DOHH2 (cell line): ENCODE measurements around the gene DTX3L.

Experiments used
- H3F3A ChIP-seq: fragments of 200-600 bp; sonication (generic), shearing (Covaris generic); 2 replicates; pipeline ENCODE4 v1.6.0; 2016; ENCODE audit warnings: antibody characterized with exemption, mild to moderate bottlenecking; ENCODE audit not compliant: control insufficient read depth, insufficient read depth
- H3K27ac ChIP-seq: fragments of 200-600 bp; sonication (generic); 2 replicates; pipeline ENCODE4 v1.5.1; 2014; ENCODE audit warnings: low read depth, mild to moderate bottlenecking, low read length, moderate library complexity
- H3K27me3 ChIP-seq: fragments of 200-600 bp; sonication (generic); 2 replicates; pipeline ENCODE4 v1.6.1; 2014; ENCODE audit warnings: mild to moderate bottlenecking, low read length, mixed read lengths; ENCODE audit not compliant: control insufficient read depth
- H3K36me3 ChIP-seq: fragments of 200-600 bp; sonication (generic); 2 replicates; pipeline ENCODE4 v1.6.1; 2014; ENCODE audit warnings: mild to moderate bottlenecking, low read length, moderate library complexity, mixed read lengths; ENCODE audit not compliant: control insufficient read depth
- H3K4me1 ChIP-seq: fragments of 200-600 bp; sonication (generic); 2 replicates; pipeline ENCODE4 v1.6.1; 2014; ENCODE audit warnings: mild to moderate bottlenecking, low read length, mixed read lengths; ENCODE audit not compliant: control insufficient read depth
- H3K4me2 ChIP-seq: fragments of 200-600 bp; sonication (generic); 2 replicates; pipeline ENCODE4 v1.6.0; 2014; ENCODE audit warnings: mild to moderate bottlenecking, low read length, moderate library complexity
- H3K4me3 ChIP-seq: fragments of 200-600 bp; sonication (generic); 2 replicates; pipeline ENCODE4 v1.5.1; 2014; ENCODE audit warnings: mild to moderate bottlenecking, low read length, mixed read lengths
- H3K79me2 ChIP-seq: fragments of 200-600 bp; sonication (generic); 2 replicates; pipeline ENCODE4 v1.6.1; 2014; ENCODE audit warnings: mild to moderate bottlenecking, low read length, mixed read lengths; ENCODE audit not compliant: control insufficient read depth
- H3K9me2 ChIP-seq: fragments of 200-600 bp; sonication (generic); replicated peaks from 2 replicates; pipeline ENCODE4 v1.6.1; 2014; ENCODE audit warnings: mild to moderate bottlenecking, low read length, mixed read lengths; ENCODE audit not compliant: control insufficient read depth
- H3K9me3 ChIP-seq: fragments of 200-600 bp; sonication (generic); 2 replicates; pipeline ENCODE4 v1.6.1; 2014; ENCODE audit warnings: antibody characterized with exemption, low read length, mixed read lengths; ENCODE audit not compliant: control insufficient read depth, insufficient read depth
- H4K20me1 ChIP-seq: fragments of 200-600 bp; sonication (generic); 2 replicates; pipeline ENCODE4 v1.6.0; 2014; ENCODE audit warnings: low read depth, mild to moderate bottlenecking, antibody characterized with exemption, low read length, moderate library complexity; ENCODE audit not compliant: control insufficient read depth, insufficient read depth
- CTCF ChIP-seq: fragments of 200-600 bp; sonication (generic); IDR thresholded peaks from one replicate; pipeline ENCODE4 v1.5.1; 2014; ENCODE audit warnings: antibody characterized with exemption, mild to moderate bottlenecking, low read depth, low read length; ENCODE audit not compliant: poor library complexity, severe bottlenecking
- EZH2phosphoT487 ChIP-seq: fragments of 200-600 bp; sonication (generic); IDR thresholded peaks from 2 replicates; pipeline ENCODE4 v1.6.1; 2017; ENCODE audit warnings: borderline replicate concordance, mild to moderate bottlenecking, antibody characterized with exemption, low read length, moderate library complexity, mixed read lengths

The DTX3L gene

GRCh38 chr3:122548076-122548475, 16.1 kb upstream of the DTX3L start:
- H3K4me3 ChIP-seq, result no peak overlapping the region

GRCh38 chr3:122548619-122549018, 15.5 kb upstream of the DTX3L start:
- TF ChIP-seq EZH2phosphoT487, result no peak
- no peak for TF ChIP-seq CTCF

More at GRCh38 chr3:122548076-122548475, 16.1 kb upstream of the DTX3L start:
- Histone ChIP-seq H4K20me1 (no peaks in the 10 kb centered on the region), H3K27ac (no peak overlapping the region), H3K36me3 (no peaks in the 10 kb centered on the region), H3K4me2 (no peak overlapping the region), H3K79me2 (no peaks in the 10 kb centered on the region), H3K9me2 (no peaks in the 10 kb centered on the region), H3K27me3 (no peaks in the 10 kb centered on the region), H3K4me1 (no peaks in the 10 kb centered on the region), H3K9me3 (no peaks in the 10 kb centered on the region), H3F3A (no peaks in the 10 kb centered on the region)
- TF ChIP-seq EZH2phosphoT487 (no peak), CTCF (no peak)

GRCh38 chr3:122553171-122553570, 11.0 kb upstream of the DTX3L start:
- Histone ChIP-seq H3K4me2 (no peak overlapping the region), H3K9me2 (no peaks in the 10 kb centered on the region), H3K27me3 (no peaks in the 10 kb centered on the region), H3K4me1 (no peaks in the 10 kb centered on the region), H3F3A (no peaks in the 10 kb centered on the region), H3K27ac (no peak overlapping the region), H3K79me2 (no peaks in the 10 kb centered on the region), H4K20me1 (no peaks in the 10 kb centered on the region), H3K36me3 (no peaks in the 10 kb centered on the region), H3K9me3 (no peaks in the 10 kb centered on the region), H3K4me3 (no peak overlapping the region)
- TF ChIP-seq CTCF (no peak), EZH2phosphoT487 (no peak)

More at GRCh38 chr3:122548619-122549018, 15.5 kb upstream of the DTX3L start:
- Histone ChIP-seq H3K4me2 (no peak overlapping the region), H3K79me2 (no peaks in the 10 kb centered on the region), H3F3A (no peaks in the 10 kb centered on the region), H3K36me3 (no peaks in the 10 kb centered on the region), H4K20me1 (no peaks in the 10 kb centered on the region), H3K27me3 (no peaks in the 10 kb centered on the region), H3K27ac (no peak overlapping the region), H3K9me2 (no peaks in the 10 kb centered on the region), H3K4me3 (no peak overlapping the region), H3K9me3 (no peaks in the 10 kb centered on the region), H3K4me1 (no peaks in the 10 kb centered on the region)
